Endothelial cell of umbilical vein (primary cell): ENCODE results near the gene CDC5L. TPM values are rescaled to one million over a fixed set of nuclear protein-coding genes. Genes with fewer than 3 reads are reported as not detected.
"Not testable (repeated sequence)": the region's sequence is repeated elsewhere in the genome, so short reads cannot be mapped to it uniquely, and the experiment has no call there.

Experiments
- BruUV-seq: library from RNA; stranded (reverse); fragments of 400-500 nt; replicated peaks from 2 replicates; lab custom pipeline; 2021; lab: Mats Ljungman, UMichigan
- CTCF ChIA-PET: fragments of 300-600, 350-600 bp; sonication (Branson Sonifier 250); formaldehyde crosslinking; loops from one replicate; lab custom pipeline; 2021; ENCODE audit warnings: antibody characterized with exemption, inconsistent platforms; lab: Charles Lee
- POLR2A ChIA-PET: fragments of 300-600, 350-600 bp; sonication (Branson Sonifier 250); formaldehyde crosslinking; loops from one replicate; lab custom pipeline; 2021; ENCODE audit warnings: antibody characterized with exemption, inconsistent platforms; lab: Charles Lee
- DNase-seq: peaks from one replicate; pipeline ENCODE4 v3.0.0-alpha.2; 2011; ENCODE audit warnings: low read depth, low spot score
- FAIRE-seq: peaks from 2 replicates; lab custom pipeline; 2011; peaks lifted over from hg19 to GRCh38; lab: Jason Lieb, UNC
- H2AFZ ChIP-seq: 2 replicates; pipeline ENCODE4 v1.6.0; 2012; ENCODE audit warnings: low read depth, low read length, control low read depth, inconsistent platforms
- H3K27ac ChIP-seq: 2 replicates; pipeline ENCODE4 v1.5.1; 2011; ENCODE audit warnings: low read depth, mild to moderate bottlenecking, control low read depth, low read length, moderate library complexity; ENCODE audit not compliant: insufficient read depth
- H3K27me3 ChIP-seq, 2 experiments: 2 replicates each; pipeline versions ENCODE4 v1.6.0 to v1.6.1; 2011; ENCODE audit warnings: low read length in 2 of 2, mixed read lengths in 1 of 2; ENCODE audit not compliant: control insufficient read depth in 2 of 2, insufficient read depth in 2 of 2
- H3K36me3 ChIP-seq, 2 experiments: 2 replicates in 1 of 2; 3 replicates in 1 of 2; pipeline ENCODE4 v1.5.1; 2011; ENCODE audit warnings: low read length in 2 of 2, mild to moderate bottlenecking in 1 of 2, moderate library complexity in 1 of 2; ENCODE audit not compliant: control insufficient read depth in 2 of 2, insufficient read depth in 2 of 2; ENCODE audit errors: extremely low read depth in 1 of 2
- H3K4me1 ChIP-seq: 3 replicates; pipeline ENCODE4 v1.5.1; 2011; ENCODE audit warnings: mild to moderate bottlenecking, low read length; ENCODE audit not compliant: control insufficient read depth, insufficient read depth; ENCODE audit errors: extremely low read depth
- H3K4me2 ChIP-seq: 2 replicates; pipeline ENCODE4 v1.6.1; 2011; ENCODE audit warnings: low read length, control low read depth, mixed read lengths; ENCODE audit not compliant: insufficient read depth
- H3K4me3 ChIP-seq, 3 experiments: fragments of 200-600 bp in 1 of 3; sonication (generic), shearing (Covaris generic) in 1 of 3; replicated peaks in 1 of 3; 2 replicates each; pipeline ENCODE4 v1.5.1; 2011 to 2016; ENCODE audit warnings: control low read depth in 3 of 3, low read length in 3 of 3, mild to moderate bottlenecking in 2 of 3, inconsistent platforms in 1 of 3, low read depth in 1 of 3, moderate library complexity in 1 of 3; ENCODE audit not compliant: insufficient read depth in 1 of 3
- H3K79me2 ChIP-seq: 2 replicates; pipeline ENCODE4 v1.6.0; 2012; ENCODE audit warnings: low read length, inconsistent platforms; ENCODE audit not compliant: control insufficient read depth, insufficient read depth
- H3K9ac ChIP-seq: replicated peaks from 2 replicates; pipeline ENCODE3; 2011; ENCODE audit warnings: low read length, control low read depth; ENCODE audit not compliant: insufficient read depth; ENCODE audit errors: extremely low read depth
- H3K9me1 ChIP-seq: replicated peaks from 3 replicates; pipeline ENCODE4 v1.6.0; 2011; ENCODE audit warnings: mild to moderate bottlenecking, low read length; ENCODE audit not compliant: control insufficient read depth, insufficient read depth; ENCODE audit errors: extremely low read depth
- H3K9me3 ChIP-seq: replicated peaks from 2 replicates; pipeline ENCODE4 v1.5.1; 2012; ENCODE audit warnings: low read length, inconsistent platforms; ENCODE audit not compliant: control insufficient read depth, insufficient read depth
- H4K20me1 ChIP-seq: replicated peaks from 2 replicates; pipeline ENCODE3; 2011; ENCODE audit warnings: mild to moderate bottlenecking, low read length; ENCODE audit not compliant: control insufficient read depth, insufficient read depth; ENCODE audit errors: extremely low read depth
- EZH2 ChIP-seq: IDR thresholded peaks from 2 replicates; pipeline ENCODE4 v1.6.1; 2012; ENCODE audit warnings: borderline replicate concordance, low read depth, mild to moderate bottlenecking, moderate library complexity, low read length, inconsistent platforms; ENCODE audit not compliant: severe bottlenecking
- dilution Hi-C: fragments of 300-500 bp; cut with MboI; formaldehyde crosslinking; loops from one replicate; pipeline ENCODE4 v1.15.0; 2019; ENCODE audit warnings: low sequenced_read_pairs; ENCODE audit not compliant: extremely low pct_ligation_motif_present
- intact Hi-C: fragments of 100-400 bp; cut with micrococcal nuclease; formaldehyde crosslinking; loops from one replicate; pipeline ENCODE4 v1.10.0; 2022
- polyA plus RNA-seq, 4 experiments: library from polyadenylated mRNA; depleted of rRNA in 3 of 4; stranded (reverse) in 3 of 4; unstranded in 1 of 4; fragments of >200 nt; gene quantifications; 2 replicates each; pipeline versions ENCODE4 v1.2.1 to v1.2.3, GENCODE V29; 2011 to 2012; ENCODE audit warnings: missing spikeins in 1 of 4
- total RNA-seq: library from RNA; stranded (reverse); gene quantifications from 2 replicates; pipeline ENCODE4 v1.2.3, GENCODE V29; 2021

Gene CDC5L
- total and polyA plus RNA-seq, 2 donors (not counting 3 experiments of a cell fraction or from before 2014, with no cell fraction given), result 6.9 to 24.6 TPM

- DNase-seq, result no peak
- intact Hi-C loops, result no loop called here
- Histone ChIP-seq H3K27me3 (no peaks in the 10 kb centered on the region), H2AFZ (no peak overlapping the region), H3K4me1 (no peaks in the 10 kb centered on the region), H3K9me1 (no peaks in the 10 kb centered on the region), H3K4me3 (no peak overlapping the region), H3K27ac (no peak overlapping the region), H3K36me3 (peaks cover 3 to 5% of the 10 kb centered on the region in 2 experiments), H4K20me1 (peaks cover 3% of the 10 kb centered on the region), H3K9ac (no peak overlapping the region), H3K4me2 (no peak overlapping the region), H3K79me2 (peaks cover 7% of the 10 kb centered on the region), H3K9me3 (no peaks in the 10 kb centered on the region)
- FAIRE-seq, result no peak
- dilution Hi-C loops, result no loop called here
- BruUV-seq, result no TSS peak
- ChIA-PET POLR2A (no interaction called here), CTCF (interaction anchor here (0.6 to 4.6 kb wide), 6 partner anchors 10 to 241 kb away, joined by 3 to 26 read pairs (median 4); no protein-coding TSS in a partner anchor)
- TF ChIP-seq EZH2, result no peak
Observed at GRCh38 chr6:44446626-44447300, 59.3 kb downstream of the CDC5L start.

DNA sequence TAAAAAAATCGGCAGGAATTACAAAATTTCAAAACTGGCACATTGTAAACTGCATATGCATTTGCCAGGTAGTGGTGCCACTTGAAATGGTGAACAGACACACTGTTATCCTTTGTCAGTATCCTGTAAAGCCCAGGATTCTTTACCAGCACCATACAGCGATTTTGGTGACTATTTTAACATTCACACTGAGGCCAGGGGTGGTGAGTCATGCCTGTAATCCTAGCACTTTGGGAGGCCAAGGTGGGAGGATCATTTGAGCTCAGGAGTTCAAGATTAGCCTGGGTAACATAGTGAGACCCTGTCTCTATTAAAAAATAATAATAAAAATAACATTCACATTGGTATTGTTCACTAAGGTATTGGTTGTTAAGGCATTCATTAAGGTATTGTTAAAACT lies 61.7 kb downstream of the CDC5L start:
- H3K9me3 ChIP-seq, H3K9ac ChIP-seq, H3K79me2 ChIP-seq, H3K4me3 ChIP-seq, H3K36me3 ChIP-seq, H3K9me1 ChIP-seq, FAIRE-seq, intact Hi-C loops, CTCF ChIA-PET, H4K20me1 ChIP-seq, H3K27me3 ChIP-seq, dilution Hi-C loops, H3K4me1 ChIP-seq, DNase-seq, H2AFZ ChIP-seq, POLR2A ChIA-PET, H3K4me2 ChIP-seq, H3K27ac ChIP-seq, BruUV-seq: not testable (repeated sequence)
